Loucy (cell line): ENCODE data around the gene AGPAT3.

Source experiments
- H2AFZ ChIP-seq: fragments of 200-600 bp; sonication (generic); 2 replicates; pipeline ENCODE4 v1.6.0; 2016; ENCODE audit warnings: antibody characterized with exemption, mild to moderate bottlenecking, low read length, moderate library complexity
- H3F3A ChIP-seq: fragments of 200-600 bp; 2 replicates; pipeline ENCODE4 v1.6.0; 2016; ENCODE audit warnings: antibody characterized with exemption, low read depth, mild to moderate bottlenecking
- H3K27me3 ChIP-seq: fragments of 200-600 bp; sonication (generic); 2 replicates; pipeline ENCODE4 v1.6.1; 2014; ENCODE audit warnings: low read length, mild to moderate bottlenecking; ENCODE audit not compliant: insufficient read depth, poor library complexity, severe bottlenecking
- H3K36me3 ChIP-seq: fragments of 200-600 bp; sonication (generic); 2 replicates; pipeline ENCODE4 v1.6.1; 2016; ENCODE audit warnings: low read length; ENCODE audit not compliant: insufficient read depth
- H3K4me1 ChIP-seq: fragments of 200-600 bp; sonication (generic); 2 replicates; pipeline ENCODE4 v1.5.1; 2014; ENCODE audit warnings: low read length, mild to moderate bottlenecking; ENCODE audit not compliant: insufficient read depth, poor library complexity, severe bottlenecking
- H3K4me2 ChIP-seq: fragments of 200-600 bp; sonication (generic); 2 replicates; pipeline ENCODE4 v1.6.0; 2014; ENCODE audit warnings: antibody characterized with exemption, low read length, low read depth, mild to moderate bottlenecking; ENCODE audit not compliant: poor library complexity, severe bottlenecking
- H3K4me3 ChIP-seq: fragments of 200-600 bp; sonication (generic); 2 replicates; pipeline ENCODE4 v1.5.1; 2014; ENCODE audit warnings: low read length, mild to moderate bottlenecking, mixed read lengths; ENCODE audit not compliant: poor library complexity, severe bottlenecking
- H3K79me2 ChIP-seq: fragments of 200-600 bp; sonication (generic); 2 replicates; pipeline ENCODE4 v1.6.1; 2014; ENCODE audit warnings: low read length; ENCODE audit not compliant: insufficient read depth
- H3K9ac ChIP-seq: fragments of 200-600 bp; sonication (generic); 2 replicates; pipeline ENCODE4 v1.6.0; 2014; ENCODE audit warnings: mild to moderate bottlenecking, low read depth, low read length, moderate library complexity; ENCODE audit not compliant: poor library complexity, severe bottlenecking
- H3K9me2 ChIP-seq: fragments of 200-600 bp; sonication (generic); replicated peaks from 2 replicates; pipeline ENCODE4 v1.6.1; 2016; ENCODE audit warnings: low read depth, low read length, mixed read lengths
- H3K9me3 ChIP-seq: fragments of 200-600 bp; sonication (generic); 2 replicates; pipeline ENCODE4 v1.6.1; 2014; ENCODE audit warnings: mild to moderate bottlenecking, antibody characterized with exemption, low read length, low read depth; ENCODE audit not compliant: insufficient read depth
- H4K20me1 ChIP-seq: fragments of 200-600 bp; sonication (generic); 2 replicates; pipeline ENCODE4 v1.6.0; 2014; ENCODE audit warnings: antibody characterized with exemption, low read length, mild to moderate bottlenecking; ENCODE audit not compliant: insufficient read depth, poor library complexity, severe bottlenecking
- EZH2phosphoT487 ChIP-seq: fragments of 200-600 bp; IDR thresholded peaks from 2 replicates; pipeline ENCODE4 v1.6.1; 2018; ENCODE audit warnings: antibody characterized with exemption, mild to moderate bottlenecking, moderate library complexity, borderline replicate concordance
- TF ChIP-seq, protein P1 (sequence below): fragments of 200-600 bp; sonication (generic); conservative IDR thresholded peaks from 2 replicates; pipeline ENCODE4 v1.5.1; 2014; ENCODE audit warnings: mild to moderate bottlenecking, antibody characterized with exemption, low read length

AGPAT3 gene

DNA sequence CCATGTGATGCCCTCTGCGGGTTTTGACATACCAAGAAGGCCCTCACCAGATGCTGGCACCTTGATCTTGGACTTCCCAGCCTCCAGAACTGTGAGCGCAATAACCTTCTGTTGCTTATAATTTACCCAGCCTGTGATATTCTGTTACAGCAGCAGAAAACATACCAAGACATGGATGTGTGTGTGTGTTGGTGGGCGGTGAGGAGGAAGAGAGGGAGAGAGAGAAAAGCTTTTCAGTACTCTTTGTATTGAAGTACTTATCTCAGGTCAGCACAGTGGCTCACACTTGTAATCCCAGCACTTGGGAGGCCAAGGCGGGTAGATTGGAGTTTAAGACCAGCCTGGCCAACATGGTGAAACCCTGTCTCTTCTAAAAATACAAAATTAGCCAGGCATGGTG, 170.2 kb downstream of the AGPAT3 start:
- Histone ChIP-seq H3K36me3 (peaks cover 71% of the 10 kb centered on the region), H3K9me3 (no peaks in the 10 kb centered on the region), H3K4me2 (no peak overlapping the region), H3K4me3 (no peak overlapping the region), H3K9ac (no peak overlapping the region), H3K9me2 (no peaks in the 10 kb centered on the region), H2AFZ (no peak overlapping the region), H3K4me1 (no peaks in the 10 kb centered on the region), H4K20me1 (peaks cover 4% of the 10 kb centered on the region), H3F3A (no peaks in the 10 kb centered on the region), H3K27me3 (no peaks in the 10 kb centered on the region), H3K79me2 (peaks cover 27% of the 10 kb centered on the region)
- TF ChIP-seq, protein P1, sequence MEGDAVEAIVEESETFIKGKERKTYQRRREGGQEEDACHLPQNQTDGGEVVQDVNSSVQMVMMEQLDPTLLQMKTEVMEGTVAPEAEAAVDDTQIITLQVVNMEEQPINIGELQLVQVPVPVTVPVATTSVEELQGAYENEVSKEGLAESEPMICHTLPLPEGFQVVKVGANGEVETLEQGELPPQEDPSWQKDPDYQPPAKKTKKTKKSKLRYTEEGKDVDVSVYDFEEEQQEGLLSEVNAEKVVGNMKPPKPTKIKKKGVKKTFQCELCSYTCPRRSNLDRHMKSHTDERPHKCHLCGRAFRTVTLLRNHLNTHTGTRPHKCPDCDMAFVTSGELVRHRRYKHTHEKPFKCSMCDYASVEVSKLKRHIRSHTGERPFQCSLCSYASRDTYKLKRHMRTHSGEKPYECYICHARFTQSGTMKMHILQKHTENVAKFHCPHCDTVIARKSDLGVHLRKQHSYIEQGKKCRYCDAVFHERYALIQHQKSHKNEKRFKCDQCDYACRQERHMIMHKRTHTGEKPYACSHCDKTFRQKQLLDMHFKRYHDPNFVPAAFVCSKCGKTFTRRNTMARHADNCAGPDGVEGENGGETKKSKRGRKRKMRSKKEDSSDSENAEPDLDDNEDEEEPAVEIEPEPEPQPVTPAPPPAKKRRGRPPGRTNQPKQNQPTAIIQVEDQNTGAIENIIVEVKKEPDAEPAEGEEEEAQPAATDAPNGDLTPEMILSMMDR = no peak
- TF ChIP-seq EZH2phosphoT487 = no peak
